SK-N-SH treated with all-trans-retinoic acid at 6 μM for 48 hours (cell line): ENCODE data around the gene TRPM6.

ENCODE experiments used
- ATAC-seq: fragments of 200-7000 bp; cut with Tn5 transposase; 3 replicates; pipeline ENCODE4 v1.9.1; 2020; ENCODE audit warnings: mild to moderate bottlenecking, moderate library complexity
- CREB5 ChIP-seq: fragments of 250-450 bp; sonication (Bioruptor Pico); IDR thresholded peaks from 2 replicates; pipeline ENCODE4 v1.5.1; 2020; ENCODE audit warnings: low read depth, mild to moderate bottlenecking, moderate library complexity
- CSDC2 ChIP-seq: fragments of 250-450 bp; sonication (Bioruptor Pico); IDR thresholded peaks from 2 replicates; pipeline ENCODE4 v1.5.0; 2020; ENCODE audit warnings: mild to moderate bottlenecking, moderate library complexity
- CSRNP3 ChIP-seq: fragments of 250-450 bp; sonication (Bioruptor Pico); IDR thresholded peaks from 2 replicates; pipeline ENCODE4 v1.5.1; 2021; ENCODE audit warnings: mild to moderate bottlenecking, moderate library complexity
- ESRRG ChIP-seq: fragments of 250-450 bp; sonication (Bioruptor Pico); IDR thresholded peaks from 2 replicates; pipeline ENCODE4 v1.6.1; 2021; ENCODE audit warnings: mild to moderate bottlenecking
- GLIS3 ChIP-seq: fragments of 250-450 bp; sonication (Bioruptor Pico); IDR thresholded peaks from 2 replicates; pipeline ENCODE4 v1.5.0; 2020; ENCODE audit warnings: mild to moderate bottlenecking, moderate library complexity
- ISL1 ChIP-seq: fragments of 250-450 bp; sonication (Bioruptor Pico); IDR thresholded peaks from 2 replicates; pipeline ENCODE4 v2.1.2; 2022; ENCODE audit warnings: mild to moderate bottlenecking, moderate library complexity
- OSR1 ChIP-seq: fragments of 250-450 bp; sonication (Bioruptor Pico); IDR thresholded peaks from 2 replicates; pipeline ENCODE4 v1.8.0; 2022; ENCODE audit warnings: moderate library complexity, mild to moderate bottlenecking, inconsistent platforms
- POU6F1 ChIP-seq: fragments of 250-450 bp; sonication (Bioruptor Pico); IDR thresholded peaks from 2 replicates; pipeline ENCODE4 v1.8.0; 2021; ENCODE audit warnings: low read depth, mild to moderate bottlenecking, moderate library complexity, borderline replicate concordance
- PPARA ChIP-seq: fragments of 250-450 bp; sonication (Bioruptor Pico); IDR thresholded peaks from 2 replicates; pipeline ENCODE4 v1.5.0; 2020; ENCODE audit warnings: mild to moderate bottlenecking, borderline replicate concordance
- TCF4 ChIP-seq: fragments of 250-450 bp; sonication (Bioruptor Pico); IDR thresholded peaks from 2 replicates; pipeline ENCODE4 v1.8.0; 2021; ENCODE audit warnings: mild to moderate bottlenecking, moderate library complexity, borderline replicate concordance
- TOX ChIP-seq: fragments of 250-450 bp; sonication (Bioruptor Pico); IDR thresholded peaks from 2 replicates; pipeline ENCODE4 v1.8.0; 2021; ENCODE audit warnings: mild to moderate bottlenecking, moderate library complexity, borderline replicate concordance
- TSHZ2 ChIP-seq: fragments of 250-450 bp; sonication (Bioruptor Pico); IDR thresholded peaks from 2 replicates; pipeline ENCODE4 v1.5.0; 2020; ENCODE audit warnings: mild to moderate bottlenecking, moderate library complexity
- ZFP3 ChIP-seq: fragments of 250-450 bp; sonication (Bioruptor Pico); IDR thresholded peaks from 2 replicates; pipeline ENCODE4 v1.5.0; 2020; ENCODE audit warnings: mild to moderate bottlenecking, moderate library complexity
- ZFP30 ChIP-seq: fragments of 450-650 bp; formaldehyde crosslinking; IDR thresholded peaks from 2 replicates; pipeline ENCODE4 v1.5.0; 2022; ENCODE audit warnings: mild to moderate bottlenecking, moderate library complexity
- ZNF70 ChIP-seq: fragments of 450-650 bp; formaldehyde crosslinking; IDR thresholded peaks from 2 replicates; pipeline ENCODE4 v1.5.0; 2020; ENCODE audit warnings: mild to moderate bottlenecking, moderate library complexity
- ZNF8 ChIP-seq: fragments of 450-650 bp; formaldehyde crosslinking; IDR thresholded peaks from 2 replicates; pipeline ENCODE4 v1.5.0; 2020; ENCODE audit warnings: mild to moderate bottlenecking, moderate library complexity

TRPM6 gene

GRCh38 chr9:74804018-74804385 is 83.7 kb downstream of the TRPM6 start:
- ATAC-seq, result no peak
- no peak for TF ChIP-seq ZFP30 (CRISPR knock-in tag)
- no peak for TF ChIP-seq CSRNP3
- TF ChIP-seq ESRRG (CRISPR knock-in tag), result no peak
- TF ChIP-seq OSR1 (CRISPR knock-in tag), result no peak
- no peak for TF ChIP-seq TSHZ2 (CRISPR knock-in tag)
- no peak for TF ChIP-seq ZNF8 (CRISPR knock-in tag)
- TF ChIP-seq CREB5 (CRISPR knock-in tag), result no peak
- TF ChIP-seq ZFP3 (CRISPR knock-in tag), result no peak
- no peak for TF ChIP-seq GLIS3 (CRISPR knock-in tag)
- no peak for TF ChIP-seq ISL1
- TF ChIP-seq CSDC2, result no peak
- TF ChIP-seq PPARA (CRISPR knock-in tag), result no peak
- no peak for TF ChIP-seq TOX (CRISPR knock-in tag)

GRCh38 chr9:74803376-74804017 is 84.2 kb downstream of the TRPM6 start:
- no peak for TF ChIP-seq ZFP30 (CRISPR knock-in tag)
- TF ChIP-seq TOX (CRISPR knock-in tag), result no peak
- TF ChIP-seq CSDC2, result no peak
- no peak for TF ChIP-seq CSRNP3
- TF ChIP-seq TSHZ2 (CRISPR knock-in tag), result no peak
- TF ChIP-seq POU6F1 (CRISPR knock-in tag), result no peak
- TF ChIP-seq ESRRG (CRISPR knock-in tag), result no peak
- no peak for ATAC-seq

GRCh38 chr9:74800226-74800625 is 87.5 kb downstream of the TRPM6 start:
- TF ChIP-seq TOX (CRISPR knock-in tag), result no peak
- TF ChIP-seq ZFP30 (CRISPR knock-in tag), result no peak
- no peak for TF ChIP-seq ZFP3 (CRISPR knock-in tag)
- TF ChIP-seq CREB5 (CRISPR knock-in tag), result no peak
- no peak for TF ChIP-seq ZNF70
- TF ChIP-seq POU6F1 (CRISPR knock-in tag), result no peak
- no peak for TF ChIP-seq CSRNP3
- no peak for TF ChIP-seq OSR1 (CRISPR knock-in tag)
- no peak for TF ChIP-seq CSDC2
- no peak for TF ChIP-seq TCF4 (CRISPR knock-in tag)
- ATAC-seq, result no peak
